A549 (cell line): ENCODE results near the gene PAPPA2. TPM values are rescaled to one million over a fixed set of nuclear protein-coding genes. Genes with fewer than 3 reads are reported as not detected.

ENCODE experiments used
- ATAC-seq, 2 experiments: fragments of 200-7000 bp in 1 of 2; fragments of >200 bp in 1 of 2; cut with Nextera tagmentation in 1 of 2; cut with Tn5 transposase in 1 of 2; 3 replicates each; pipeline versions ENCODE4 v1.8.0 to v1.9.1; 2018 to 2020; ENCODE audit warnings: mild to moderate bottlenecking in 1 of 2, moderate library complexity in 1 of 2
- CTCF ChIA-PET: fragments of 300-600 bp; sonication (Branson Sonifier 250); formaldehyde crosslinking; extraction: SDS; loops from one replicate; lab custom pipeline; 2021; ENCODE audit warnings: antibody characterized with exemption, inconsistent platforms; lab: Yijun Ruan, JAX
- POLR2A ChIA-PET: fragments of 350-600 bp; formaldehyde crosslinking; extraction: SDS; loops from one replicate; lab custom pipeline; 2021; ENCODE audit warnings: antibody characterized with exemption, inconsistent platforms; lab: Yijun Ruan, JAX
- DNase-seq, 2 experiments: peaks; one replicate each; pipeline versions ENCODE4 v3.0.0 to v3.0.0-alpha.2; 2011 to 2016; ENCODE audit warnings: low read depth in 1 of 2, low spot score in 1 of 2
- FAIRE-seq: peaks from 2 replicates; lab custom pipeline; 2011; peaks lifted over from hg19 to GRCh38; lab: Jason Lieb, UNC
- H3K27ac ChIP-seq, 2 experiments: fragments of >200 bp; sonication (Bioruptor Twin); formaldehyde crosslinking; 3 replicates each; pipeline ENCODE4 v1.5.1; 2016 to 2017
- H3K4me1 ChIP-seq: fragments of >200 bp; sonication (Bioruptor Twin); formaldehyde crosslinking; 3 replicates; pipeline ENCODE4 v1.6.1; 2016
- H3K4me2 ChIP-seq: fragments of >200 bp; sonication (Bioruptor Twin); formaldehyde crosslinking; 3 replicates; pipeline ENCODE4 v1.6.1; 2016
- H3K4me3 ChIP-seq: fragments of >200 bp; sonication (Bioruptor Twin); formaldehyde crosslinking; 3 replicates; pipeline ENCODE4 v1.5.1; 2016
- H3K9me3 ChIP-seq: fragments of >200 bp; sonication (Bioruptor Twin); formaldehyde crosslinking; 3 replicates; pipeline ENCODE4 v1.6.1; 2016
- BHLHE40 ChIP-seq: IDR thresholded peaks from 2 replicates; pipeline ENCODE4 v1.6.1; 2012; ENCODE audit warnings: low read depth, low read length, inconsistent platforms
- CBX2 ChIP-seq: fragments of 200-600 bp; sonication (generic); IDR thresholded peaks from 2 replicates; pipeline ENCODE4 v1.6.1; 2016; ENCODE audit warnings: low read depth, mild to moderate bottlenecking, borderline replicate concordance
- CBX8 ChIP-seq: fragments of 200-600 bp; sonication (generic); IDR thresholded peaks from 2 replicates; pipeline ENCODE4 v1.6.1; 2016
- CHD2 ChIP-seq: fragments of 150-350 bp; IDR thresholded peaks from 2 replicates; pipeline ENCODE4 v1.6.1; 2014; ENCODE audit warnings: low read length; ENCODE audit not compliant: partially characterized antibody
- E2F6 ChIP-seq: IDR thresholded peaks from 2 replicates; pipeline ENCODE4 v1.6.1; 2012; ENCODE audit warnings: low read depth, borderline replicate concordance
- EHMT2 ChIP-seq: fragments of 200-600 bp; sonication (generic); IDR thresholded peaks from 2 replicates; pipeline ENCODE4 v1.6.1; 2016; ENCODE audit warnings: antibody characterized with exemption, low read depth, mild to moderate bottlenecking, moderate library complexity
- FOSB ChIP-seq: fragments of 250-450 bp; sonication (Bioruptor Pico); IDR thresholded peaks from 2 replicates; pipeline ENCODE4 v1.5.0; 2020; ENCODE audit warnings: mild to moderate bottlenecking, moderate library complexity
- FOSL2 ChIP-seq, 2 experiments: fragments of 450-650 bp in 1 of 2; fragments of >200 bp in 1 of 2; sonication (Bioruptor Twin) in 1 of 2; formaldehyde crosslinking; IDR thresholded peaks; 2 replicates each; pipeline versions ENCODE4 v1.5.0 to v1.6.1; 2016 to 2020; ENCODE audit warnings: mild to moderate bottlenecking in 1 of 2, moderate library complexity in 1 of 2
- HDAC2 ChIP-seq: fragments of 200-600 bp; sonication (generic); IDR thresholded peaks from 2 replicates; pipeline ENCODE4 v1.6.1; 2016
- HEYL ChIP-seq: fragments of 250-450 bp; sonication (Bioruptor Pico); IDR thresholded peaks from 2 replicates; pipeline ENCODE4 v1.8.0; 2021; ENCODE audit warnings: mild to moderate bottlenecking, moderate library complexity
- HOXB5 ChIP-seq: fragments of 250-450 bp; sonication (Bioruptor Pico); IDR thresholded peaks from 2 replicates; pipeline ENCODE4 v1.5.0; 2020; ENCODE audit warnings: mild to moderate bottlenecking, moderate library complexity
- JUNB ChIP-seq: fragments of >200 bp; sonication (Bioruptor Twin); formaldehyde crosslinking; IDR thresholded peaks from 2 replicates; pipeline ENCODE4 v1.6.1; 2016
- MAZ ChIP-seq: fragments of 150-350 bp; IDR thresholded peaks from 2 replicates; pipeline ENCODE4 v1.6.1; 2014; ENCODE audit warnings: antibody characterized with exemption, low read depth, low read length, borderline replicate concordance
- PBX3 ChIP-seq: IDR thresholded peaks from 2 replicates; pipeline ENCODE4 v1.6.1; 2012
- PHF8 ChIP-seq: fragments of 200-600 bp; sonication (generic); IDR thresholded peaks from 2 replicates; pipeline ENCODE4 v1.6.1; 2016; ENCODE audit warnings: low read depth, mild to moderate bottlenecking, antibody characterized with exemption, moderate library complexity, borderline replicate concordance
- POLR2A ChIP-seq: IDR thresholded peaks from 2 replicates; pipeline ENCODE4 v1.6.1; 2012; ENCODE audit warnings: mild to moderate bottlenecking, low read length
- POLR2AphosphoS2 ChIP-seq: conservative IDR thresholded peaks from 2 replicates; pipeline ENCODE4 v1.6.1; 2012; ENCODE audit warnings: low read length, improper control_type of control experiment, inconsistent platforms
- REST ChIP-seq: fragments of 200-600 bp; sonication (generic); IDR thresholded peaks from 2 replicates; pipeline ENCODE4 v1.6.1; 2016; ENCODE audit warnings: antibody characterized with exemption, mild to moderate bottlenecking, moderate library complexity
- ZNF302 ChIP-seq: fragments of 250-450 bp; sonication (Bioruptor Pico); IDR thresholded peaks from 2 replicates; pipeline ENCODE4 v1.9.0; 2021; ENCODE audit warnings: inconsistent platforms, mild to moderate bottlenecking, moderate library complexity
- WGBS: methylation state at CpG from one replicate; pipeline ENCODE4 v1.1.6; 2017; ENCODE audit errors: missing lambda C conversion rate; 5-methylcytosine and 5-hydroxymethylcytosine counted together
- polyA plus RNA-seq, 4 experiments: library from polyadenylated mRNA; depleted of rRNA in 3 of 4; stranded (reverse); fragments of >200 nt; fragmentation: RNase III in 1 of 4; extraction: RNeasy Plus Mini Kit Qiagen cat#74134 plus additional on column Dnase treatment in 1 of 4; gene quantifications; 2 replicates in 3 of 4; 3 replicates in 1 of 4; pipeline ENCODE4 v1.2.3, GENCODE V29; 2011 to 2017

PAPPA2 gene
- polyA plus RNA-seq, 2 of the 4 experiments (the other 2 are of a cell fraction), result 0.03 to 0.72 TPM

- FAIRE-seq, result no peak
- no peak for ATAC-seq
- Histone ChIP-seq H3K4me2 (no peak overlapping the region), H3K4me1 (no peaks in the 10 kb centered on the region), H3K4me3 (no peak overlapping the region), H3K9me3 (no peaks in the 10 kb centered on the region), H3K27ac (no peak overlapping the region)
- 3% methylated on average over 2 of the region's 2 CpGs for WGBS
- ChIA-PET CTCF (interaction anchor here (1.2 kb wide), 1 partner anchor 11 kb away, joined by 3 read pairs; no protein-coding TSS in a partner anchor), POLR2A (no interaction called here)
- TF ChIP-seq HDAC2 (no peak), CBX8 (no peak)
- no peak for DNase-seq
Observed at GRCh38 chr1:176501599-176501998, 38.6 kb downstream of the PAPPA2 start.

GRCh38 chr1:176504848-176505553, 42.0 kb downstream of the PAPPA2 start:
- ChIA-PET CTCF (no interaction called here), POLR2A (no interaction called here)
- no peak overlapping the region for H3K27ac ChIP-seq
- DNase-seq (no peak), ATAC-seq (no peak), FAIRE-seq (no peak)
- TF ChIP-seq PBX3, result no peak
- TF ChIP-seq CHD2, result no peak
- no peak for TF ChIP-seq HEYL (CRISPR knock-in tag)
- TF ChIP-seq MAZ, result no peak
- TF ChIP-seq BHLHE40, result no peak
- no peak for TF ChIP-seq ZNF302 (CRISPR knock-in tag)
- no peak for TF ChIP-seq HOXB5 (CRISPR knock-in tag)
- TF ChIP-seq POLR2AphosphoS2, result no peak
- no peak for TF ChIP-seq PHF8
- TF ChIP-seq JUNB, result no peak
- no peaks in the 10 kb centered on the region for H3K4me1 ChIP-seq
- 2% methylated on average over 5 of the region's 5 CpGs for WGBS
- H3K4me2 ChIP-seq, result no peak overlapping the region
- H3K4me3 ChIP-seq, result no peak overlapping the region
- H3K9me3 ChIP-seq, result no peaks in the 10 kb centered on the region

- CTCF ChIA-PET, result interaction anchor here (0.8 kb wide), 1 partner anchor 12 kb away, joined by 3 read pairs; no protein-coding TSS in a partner anchor
- FAIRE-seq, result no peak
Observed at GRCh38 chr1:176512966-176513365, 50.0 kb downstream of the PAPPA2 start.

GRCh38 chr1:176515310-176515709, 52.3 kb downstream of the PAPPA2 start:
- WGBS, result 1% methylated on average over 3 of the region's 3 CpGs
- TF ChIP-seq CBX2 (no peak), E2F6 (no peak), JUNB (peak; percentile 15; the same call in 1 of the 2 replicates), CHD2 (no peak), POLR2AphosphoS2 (no peak), REST (no peak), FOSB (no peak), FOSL2 (IDR thresholded peaks at IDR 0.05) (no peak), FOSL2 (CRISPR knock-in tag; IDR thresholded peaks at IDR 0.05) (peak; percentile 7; the same call in 1 of the 2 replicates), EHMT2 (no peak)
- DNase-seq (peak in 1 of 2 experiments; percentile 44), FAIRE-seq (no peak), ATAC-seq (peak; percentile 19 to 56; a peak in 4 of 6 replicates)
- ChIA-PET POLR2A (no interaction called here), CTCF (no interaction called here)
- H3K9me3 ChIP-seq, result no peaks in the 10 kb centered on the region
- 0 out of 3 replicates have a peak overlapping the region, but pooled peaks have one; percentile 5 for H3K4me2 ChIP-seq
- no peak overlapping the region for H3K4me3 ChIP-seq
- no peak overlapping the region for H3K27ac ChIP-seq
- H3K4me1 ChIP-seq, result peaks cover 12% of the 10 kb centered on the region; the same call in 1 of the 3 replicates

More at GRCh38 chr1:176512966-176513365, 50.0 kb downstream of the PAPPA2 start:
- H3K4me3 ChIP-seq, result no peak overlapping the region
- DNase-seq (no peak), ATAC-seq (no peak)
- peaks cover 12% of the 10 kb centered on the region; the same call in 1 of the 3 replicates for H3K4me1 ChIP-seq
- no peaks in the 10 kb centered on the region for H3K9me3 ChIP-seq
- TF ChIP-seq CHD2 (no peak), POLR2A (no peak)
- H3K27ac ChIP-seq, result no peak overlapping the region
- H3K4me2 ChIP-seq, result no peak overlapping the region
- POLR2A ChIA-PET, result no interaction called here
